SK-N-SH treated with all-trans-retinoic acid at 6 μM for 48 hours (cell line): ENCODE results near the gene RPGRIP1L.

Experiments
- ATAC-seq: fragments of 200-7000 bp; cut with Tn5 transposase; 3 replicates; pipeline ENCODE4 v1.9.1; 2020; ENCODE audit warnings: mild to moderate bottlenecking, moderate library complexity
- ARNTL ChIP-seq: fragments of 450-650 bp; formaldehyde crosslinking; IDR thresholded peaks from 2 replicates; pipeline ENCODE4 v1.5.0; 2020; ENCODE audit warnings: low read depth, mild to moderate bottlenecking, moderate library complexity, borderline replicate concordance
- BACH2 ChIP-seq: fragments of 250-450 bp; sonication (Bioruptor Pico); IDR thresholded peaks from 2 replicates; pipeline ENCODE4 v1.9.0; 2021; ENCODE audit warnings: mild to moderate bottlenecking, borderline replicate concordance
- CSDC2 ChIP-seq: fragments of 250-450 bp; sonication (Bioruptor Pico); IDR thresholded peaks from 2 replicates; pipeline ENCODE4 v1.5.0; 2020; ENCODE audit warnings: mild to moderate bottlenecking, moderate library complexity
- CSRNP3 ChIP-seq: fragments of 250-450 bp; sonication (Bioruptor Pico); IDR thresholded peaks from 2 replicates; pipeline ENCODE4 v1.5.1; 2021; ENCODE audit warnings: mild to moderate bottlenecking, moderate library complexity
- ESRRG ChIP-seq: fragments of 250-450 bp; sonication (Bioruptor Pico); IDR thresholded peaks from 2 replicates; pipeline ENCODE4 v1.6.1; 2021; ENCODE audit warnings: mild to moderate bottlenecking
- GLIS3 ChIP-seq: fragments of 250-450 bp; sonication (Bioruptor Pico); IDR thresholded peaks from 2 replicates; pipeline ENCODE4 v1.5.0; 2020; ENCODE audit warnings: mild to moderate bottlenecking, moderate library complexity
- ISL1 ChIP-seq: fragments of 250-450 bp; sonication (Bioruptor Pico); IDR thresholded peaks from 2 replicates; pipeline ENCODE4 v2.1.2; 2022; ENCODE audit warnings: mild to moderate bottlenecking, moderate library complexity
- OSR1 ChIP-seq: fragments of 250-450 bp; sonication (Bioruptor Pico); IDR thresholded peaks from 2 replicates; pipeline ENCODE4 v1.8.0; 2022; ENCODE audit warnings: moderate library complexity, mild to moderate bottlenecking, inconsistent platforms
- POU6F1 ChIP-seq: fragments of 250-450 bp; sonication (Bioruptor Pico); IDR thresholded peaks from 2 replicates; pipeline ENCODE4 v1.8.0; 2021; ENCODE audit warnings: low read depth, mild to moderate bottlenecking, moderate library complexity, borderline replicate concordance
- PPARA ChIP-seq: fragments of 250-450 bp; sonication (Bioruptor Pico); IDR thresholded peaks from 2 replicates; pipeline ENCODE4 v1.5.0; 2020; ENCODE audit warnings: mild to moderate bottlenecking, borderline replicate concordance
- RARB ChIP-seq: fragments of 250-450 bp; sonication (Bioruptor Pico); IDR thresholded peaks from 2 replicates; pipeline ENCODE4 v1.8.0; 2021; ENCODE audit warnings: mild to moderate bottlenecking, moderate library complexity
- SNAI2 ChIP-seq: fragments of 250-450 bp; sonication (Bioruptor Pico); IDR thresholded peaks from 2 replicates; pipeline ENCODE4 v1.5.0; 2020; ENCODE audit warnings: mild to moderate bottlenecking, moderate library complexity
- TCF4 ChIP-seq: fragments of 250-450 bp; sonication (Bioruptor Pico); IDR thresholded peaks from 2 replicates; pipeline ENCODE4 v1.8.0; 2021; ENCODE audit warnings: mild to moderate bottlenecking, moderate library complexity, borderline replicate concordance
- TOX ChIP-seq: fragments of 250-450 bp; sonication (Bioruptor Pico); IDR thresholded peaks from 2 replicates; pipeline ENCODE4 v1.8.0; 2021; ENCODE audit warnings: mild to moderate bottlenecking, moderate library complexity, borderline replicate concordance
- TSHZ2 ChIP-seq: fragments of 250-450 bp; sonication (Bioruptor Pico); IDR thresholded peaks from 2 replicates; pipeline ENCODE4 v1.5.0; 2020; ENCODE audit warnings: mild to moderate bottlenecking, moderate library complexity
- ZC3H10 ChIP-seq: fragments of 250-450 bp; sonication (Bioruptor Pico); IDR thresholded peaks from 2 replicates; pipeline ENCODE4 v1.5.1; 2021; ENCODE audit warnings: mild to moderate bottlenecking, moderate library complexity
- ZFP3 ChIP-seq: fragments of 250-450 bp; sonication (Bioruptor Pico); IDR thresholded peaks from 2 replicates; pipeline ENCODE4 v1.5.0; 2020; ENCODE audit warnings: mild to moderate bottlenecking, moderate library complexity
- ZFP30 ChIP-seq: fragments of 450-650 bp; formaldehyde crosslinking; IDR thresholded peaks from 2 replicates; pipeline ENCODE4 v1.5.0; 2022; ENCODE audit warnings: mild to moderate bottlenecking, moderate library complexity
- ZNF565 ChIP-seq: fragments of 450-650 bp; formaldehyde crosslinking; conservative IDR thresholded peaks from 2 replicates; pipeline ENCODE4 v1.5.0; 2020; ENCODE audit warnings: low read depth, mild to moderate bottlenecking, moderate library complexity
- ZNF70 ChIP-seq: fragments of 450-650 bp; formaldehyde crosslinking; IDR thresholded peaks from 2 replicates; pipeline ENCODE4 v1.5.0; 2020; ENCODE audit warnings: mild to moderate bottlenecking, moderate library complexity
- ZNF8 ChIP-seq: fragments of 450-650 bp; formaldehyde crosslinking; IDR thresholded peaks from 2 replicates; pipeline ENCODE4 v1.5.0; 2020; ENCODE audit warnings: mild to moderate bottlenecking, moderate library complexity
- TF ChIP-seq, protein P1 (sequence below): fragments of 250-450 bp; sonication (Bioruptor Pico); IDR thresholded peaks from 2 replicates; pipeline ENCODE4 v1.8.0; 2020; ENCODE audit warnings: mild to moderate bottlenecking, moderate library complexity, borderline replicate concordance
- TF ChIP-seq, protein P2 (sequence below): fragments of 250-450 bp; sonication (Bioruptor Pico); IDR thresholded peaks from 2 replicates; pipeline ENCODE4 v1.5.1; 2020; ENCODE audit warnings: low read depth, mild to moderate bottlenecking, moderate library complexity

Gene RPGRIP1L

DNA sequence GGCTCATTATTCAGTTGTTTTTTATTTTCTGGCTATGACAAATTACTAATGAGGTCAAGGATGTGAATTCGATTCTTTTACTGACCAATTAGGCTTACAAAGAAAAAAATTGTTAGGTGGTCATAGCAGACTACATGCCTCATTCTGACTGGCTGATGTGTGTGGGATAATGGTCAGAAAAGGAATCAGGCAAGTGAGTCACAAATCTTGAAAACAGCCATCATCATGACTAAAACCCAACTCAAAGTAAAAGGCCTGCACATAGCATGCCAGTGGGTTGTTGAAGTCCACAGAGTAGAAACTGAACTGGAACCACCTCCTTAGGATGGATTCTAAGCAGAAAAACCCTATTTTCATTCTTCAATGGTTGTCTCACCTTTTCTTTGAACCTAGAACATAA, 8.6 kb downstream of the RPGRIP1L start:
- TF ChIP-seq CSDC2 (CRISPR knock-in tag), result no peak
- TF ChIP-seq ISL1 (CRISPR knock-in tag), result no peak
- TF ChIP-seq ZNF70 (CRISPR knock-in tag), result no peak
- no peak for TF ChIP-seq BACH2
- no peak for TF ChIP-seq TCF4 (CRISPR knock-in tag)
- TF ChIP-seq ZC3H10 (CRISPR knock-in tag), result no peak
- TF ChIP-seq OSR1 (CRISPR knock-in tag), result no peak
- no peak for ATAC-seq

DNA sequence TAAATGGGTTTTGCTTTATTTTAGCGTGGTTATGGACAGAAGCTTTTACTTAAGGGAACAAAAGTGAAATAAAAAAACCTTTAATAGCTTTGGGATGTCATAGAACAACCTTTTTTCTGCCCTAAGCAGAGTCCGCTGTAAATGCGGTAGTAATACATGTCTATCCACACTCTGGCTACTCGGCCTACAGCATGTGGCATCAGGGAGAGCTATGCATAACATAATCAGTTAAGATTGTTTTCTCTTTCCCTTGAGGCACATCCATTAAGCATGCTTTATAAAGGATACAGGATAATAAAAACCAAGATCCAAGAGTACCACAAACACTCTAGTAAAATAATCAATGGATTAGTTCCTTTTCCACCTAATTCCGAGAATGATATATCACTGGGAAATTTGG, 10.3 kb downstream of the RPGRIP1L start:
- TF ChIP-seq POU6F1 (CRISPR knock-in tag) (no peak), SNAI2 (CRISPR knock-in tag) (no peak), ZNF70 (CRISPR knock-in tag) (no peak), ZNF565 (no peak), ESRRG (CRISPR knock-in tag) (no peak), TSHZ2 (no peak), ZNF8 (CRISPR knock-in tag) (no peak), RARB (no peak), ZFP30 (no peak), ZFP3 (no peak), PPARA (no peak), GLIS3 (CRISPR knock-in tag) (no peak), ISL1 (CRISPR knock-in tag) (no peak), TCF4 (CRISPR knock-in tag) (no peak), ZC3H10 (CRISPR knock-in tag) (no peak), TOX (no peak), CSRNP3 (CRISPR knock-in tag) (no peak), OSR1 (CRISPR knock-in tag) (no peak)
- TF ChIP-seq, protein P1, sequence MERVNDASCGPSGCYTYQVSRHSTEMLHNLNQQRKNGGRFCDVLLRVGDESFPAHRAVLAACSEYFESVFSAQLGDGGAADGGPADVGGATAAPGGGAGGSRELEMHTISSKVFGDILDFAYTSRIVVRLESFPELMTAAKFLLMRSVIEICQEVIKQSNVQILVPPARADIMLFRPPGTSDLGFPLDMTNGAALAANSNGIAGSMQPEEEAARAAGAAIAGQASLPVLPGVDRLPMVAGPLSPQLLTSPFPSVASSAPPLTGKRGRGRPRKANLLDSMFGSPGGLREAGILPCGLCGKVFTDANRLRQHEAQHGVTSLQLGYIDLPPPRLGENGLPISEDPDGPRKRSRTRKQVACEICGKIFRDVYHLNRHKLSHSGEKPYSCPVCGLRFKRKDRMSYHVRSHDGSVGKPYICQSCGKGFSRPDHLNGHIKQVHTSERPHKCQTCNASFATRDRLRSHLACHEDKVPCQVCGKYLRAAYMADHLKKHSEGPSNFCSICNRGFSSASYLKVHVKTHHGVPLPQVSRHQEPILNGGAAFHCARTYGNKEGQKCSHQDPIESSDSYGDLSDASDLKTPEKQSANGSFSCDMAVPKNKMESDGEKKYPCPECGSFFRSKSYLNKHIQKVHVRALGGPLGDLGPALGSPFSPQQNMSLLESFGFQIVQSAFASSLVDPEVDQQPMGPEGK (CRISPR knock-in tag), result no peak
- TF ChIP-seq, protein P2, sequence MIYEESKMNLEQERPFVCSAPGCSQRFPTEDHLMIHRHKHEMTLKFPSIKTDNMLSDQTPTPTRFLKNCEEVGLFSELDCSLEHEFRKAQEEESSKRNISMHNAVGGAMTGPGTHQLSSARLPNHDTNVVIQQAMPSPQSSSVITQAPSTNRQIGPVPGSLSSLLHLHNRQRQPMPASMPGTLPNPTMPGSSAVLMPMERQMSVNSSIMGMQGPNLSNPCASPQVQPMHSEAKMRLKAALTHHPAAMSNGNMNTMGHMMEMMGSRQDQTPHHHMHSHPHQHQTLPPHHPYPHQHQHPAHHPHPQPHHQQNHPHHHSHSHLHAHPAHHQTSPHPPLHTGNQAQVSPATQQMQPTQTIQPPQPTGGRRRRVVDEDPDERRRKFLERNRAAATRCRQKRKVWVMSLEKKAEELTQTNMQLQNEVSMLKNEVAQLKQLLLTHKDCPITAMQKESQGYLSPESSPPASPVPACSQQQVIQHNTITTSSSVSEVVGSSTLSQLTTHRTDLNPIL (CRISPR knock-in tag), result no peak
- no peak for ATAC-seq

GRCh38 chr16:53692146-53692545, 11.5 kb downstream of the RPGRIP1L start:
- ATAC-seq, result no peak
- TF ChIP-seq PPARA (no peak), ZC3H10 (CRISPR knock-in tag) (no peak), ESRRG (CRISPR knock-in tag) (no peak), TSHZ2 (no peak), GLIS3 (CRISPR knock-in tag) (no peak), TCF4 (CRISPR knock-in tag) (no peak), POU6F1 (CRISPR knock-in tag) (no peak), OSR1 (CRISPR knock-in tag) (no peak), TOX (no peak), ARNTL (CRISPR knock-in tag) (no peak), SNAI2 (CRISPR knock-in tag) (no peak), CSRNP3 (CRISPR knock-in tag) (no peak)
